ENCODE measurements around the gene CHD2. TPM values are rescaled to one million over a fixed set of nuclear protein-coding genes. Genes with fewer than 3 reads are reported as not detected.

Gene CHD2
- total RNA-seq, 1 experiment from 2014 or later = 81.8 TPM

- Histone ChIP-seq H3K4me1 (ENCODE audit: control insufficient read depth, insufficient read depth, low read length) (peaks cover 9% of the 10 kb centered on the region; the same call in 1 of the 2 replicates), H3K27me3 (ENCODE audit: control insufficient read depth, insufficient read depth, low read length) (no peaks in the 10 kb centered on the region), H3K27ac (ENCODE audit: low read length) (peak overlapping the region; percentile 42; the same call in 1 of the 2 replicates), H3K36me3 (ENCODE audit: control insufficient read depth, insufficient read depth, low read length) (peaks cover 72% of the 10 kb centered on the region), H3K9me3 (ENCODE audit: control insufficient read depth, insufficient read depth, low read depth, low read length) (no peaks in the 10 kb centered on the region), H3K4me3 (ENCODE audit: low read depth in 2 of 2, low read length in 2 of 2) (no peak overlapping the region)
- TF ChIP-seq POLR2AphosphoS5 (IDR thresholded peaks at IDR 0.05; ENCODE audit: low read depth, low read length) (0 out of 2 replicates have a peak, but pooled peaks have one; percentile 24), CTCF (IDR thresholded peaks at IDR 0.05) (no peak), TCF7L2 (IDR thresholded peaks at IDR 0.05; ENCODE audit: low read depth, low read length) (no peak), REST (IDR thresholded peaks at IDR 0.05; ENCODE audit: insufficient read depth in 1 of 2, low read depth in 2 of 2, low read length in 1 of 2) (no peak), SIN3A (IDR thresholded peaks at IDR 0.05; ENCODE audit: borderline replicate concordance, insufficient read depth, low read depth, low read length) (no peak)
- intact Hi-C loops (cut with micrococcal nuclease; ENCODE audit: unreplicated experiment) (no loop called here), in situ Hi-C loops (cut with HindIII; ENCODE audit: low pct_unique_long_range_greater_than_20kb, low sequenced_read_pairs) (no loop called here)
- ChIA-PET CTCF (interaction anchor here (0.7 kb wide), 1 partner anchor 25 kb away, joined by 3 read pairs; no protein-coding TSS in a partner anchor), POLR2A (no interaction called here)
- no peak for DNase-seq (ENCODE audit: low read depth, low spot score)
- no TSS peak for BruUV-seq (replicated peaks)
- no peak for ATAC-seq
These were observed 36.0 kb downstream of the CHD2 start for GRCh38 chr15:92936138-92936537.

- no peak for TF ChIP-seq REST (IDR thresholded peaks at IDR 0.05; ENCODE audit: insufficient read depth in 1 of 2, low read depth in 2 of 2, low read length in 1 of 2)
- no peak for TF ChIP-seq SIN3A (IDR thresholded peaks at IDR 0.05; ENCODE audit: borderline replicate concordance, insufficient read depth, low read depth, low read length)
- no peak for TF ChIP-seq TCF7L2 (IDR thresholded peaks at IDR 0.05; ENCODE audit: low read depth, low read length)
- no peak for TF ChIP-seq CTCF (IDR thresholded peaks at IDR 0.05)
- no peak for TF ChIP-seq POLR2AphosphoS5 (IDR thresholded peaks at IDR 0.05; ENCODE audit: low read depth, low read length)
- BruUV-seq (replicated peaks) = no TSS peak
- Histone ChIP-seq H3K27me3 (ENCODE audit: control insufficient read depth, insufficient read depth, low read length) (no peaks in the 10 kb centered on the region), H3K4me1 (ENCODE audit: control insufficient read depth, insufficient read depth, low read length) (peaks cover 9% of the 10 kb centered on the region; the same call in 1 of the 2 replicates), H3K27ac (ENCODE audit: low read length) (no peak overlapping the region), H3K36me3 (ENCODE audit: control insufficient read depth, insufficient read depth, low read length) (peaks cover 77% of the 10 kb centered on the region), H3K9me3 (ENCODE audit: control insufficient read depth, insufficient read depth, low read depth, low read length) (no peaks in the 10 kb centered on the region), H3K4me3 (ENCODE audit: low read depth in 2 of 2, low read length in 2 of 2) (no peak overlapping the region)
- ChIA-PET POLR2A (no interaction called here), CTCF (interaction anchor here (0.7 kb wide), 1 partner anchor 25 kb away, joined by 3 read pairs; no protein-coding TSS in a partner anchor)
- intact Hi-C loops (cut with micrococcal nuclease; ENCODE audit: unreplicated experiment) = no loop called here
- ATAC-seq (no peak), DNase-seq (ENCODE audit: low read depth, low spot score) (no peak)
- in situ Hi-C loops (cut with HindIII; ENCODE audit: low pct_unique_long_range_greater_than_20kb, low sequenced_read_pairs) = no loop called here
These were observed 36.6 kb downstream of the CHD2 start for GRCh38 chr15:92936693-92937092.
